Keratinocyte (primary cell): ENCODE data around the gene GLI3. TPM values are rescaled to one million over a fixed set of nuclear protein-coding genes. Genes with fewer than 3 reads are reported as not detected.

ENCODE experiments used
- DNase-seq: peaks from one replicate; pipeline ENCODE4 v3.0.0-alpha.2; 2011; ENCODE audit warnings: low read depth, missing footprints, low spot score
- FAIRE-seq: peaks from 2 replicates; lab custom pipeline; 2011; peaks lifted over from hg19 to GRCh38; lab: Jason Lieb, UNC
- H2AFZ ChIP-seq: 2 replicates; pipeline ENCODE4 v1.6.0; 2012; ENCODE audit warnings: low read length, control low read depth, inconsistent platforms; ENCODE audit not compliant: control insufficient read depth
- H3K27ac ChIP-seq: 2 replicates; pipeline ENCODE4 v1.5.1; 2011; ENCODE audit warnings: low read length; ENCODE audit not compliant: control insufficient read depth, insufficient read depth
- H3K27me3 ChIP-seq: 3 replicates; pipeline ENCODE4 v1.6.0; 2011; ENCODE audit warnings: low read length; ENCODE audit not compliant: control insufficient read depth, insufficient read depth; ENCODE audit errors: extremely low read depth
- H3K36me3 ChIP-seq, 2 experiments: 2 replicates in 1 of 2; 3 replicates in 1 of 2; pipeline ENCODE4 v1.5.1; 2011; ENCODE audit warnings: low read length in 2 of 2, mild to moderate bottlenecking in 1 of 2; ENCODE audit not compliant: control insufficient read depth in 2 of 2, insufficient read depth in 2 of 2; ENCODE audit errors: extremely low read depth in 1 of 2
- H3K4me1 ChIP-seq: 3 replicates; pipeline ENCODE4 v1.5.1; 2011; ENCODE audit warnings: low read length; ENCODE audit not compliant: control insufficient read depth, insufficient read depth; ENCODE audit errors: extremely low read depth
- H3K4me2 ChIP-seq: 3 replicates; pipeline ENCODE4 v1.6.0; 2011; ENCODE audit warnings: low read depth, low read length; ENCODE audit not compliant: control insufficient read depth, insufficient read depth; ENCODE audit errors: extremely low read depth
- H3K4me3 ChIP-seq, 3 experiments: fragments of 200-600 bp in 1 of 3; sonication (generic) in 1 of 3; 2 replicates in 2 of 3; 3 replicates in 1 of 3; pipeline ENCODE4 v1.5.1; 2011 to 2016; ENCODE audit warnings: low read length in 3 of 3, mild to moderate bottlenecking in 3 of 3, control low read depth in 2 of 3, inconsistent platforms in 1 of 3, low read depth in 1 of 3, mixed read lengths in 1 of 3, mixed run types in 1 of 3, moderate library complexity in 1 of 3; ENCODE audit not compliant: control insufficient read depth in 2 of 3, insufficient read depth in 2 of 3; ENCODE audit errors: extremely low read depth in 1 of 3
- H3K79me2 ChIP-seq: 2 replicates; pipeline ENCODE4 v1.6.0; 2012; ENCODE audit warnings: low read length; ENCODE audit not compliant: control insufficient read depth, insufficient read depth
- H3K9ac ChIP-seq: 3 replicates; pipeline ENCODE4 v1.6.0; 2011; ENCODE audit warnings: low read length; ENCODE audit not compliant: control insufficient read depth, insufficient read depth; ENCODE audit errors: extremely low read depth
- H3K9me1 ChIP-seq: 3 replicates; pipeline ENCODE4 v1.6.0; 2011; ENCODE audit warnings: low read length; ENCODE audit not compliant: control insufficient read depth, insufficient read depth; ENCODE audit errors: extremely low read depth
- H3K9me3 ChIP-seq: 2 replicates; pipeline ENCODE4 v1.5.1; 2012; ENCODE audit warnings: low read depth, low read length; ENCODE audit not compliant: control insufficient read depth
- H4K20me1 ChIP-seq: 3 replicates; pipeline ENCODE4 v1.6.0; 2011; ENCODE audit warnings: low read length; ENCODE audit not compliant: control insufficient read depth, insufficient read depth; ENCODE audit errors: extremely low read depth
- EZH2 ChIP-seq: IDR thresholded peaks from one replicate; pipeline ENCODE4 v1.6.1; 2012; ENCODE audit warnings: inconsistent platforms, mild to moderate bottlenecking, low read length, moderate library complexity
- dilution Hi-C: fragments of 300-500 bp; cut with MboI; formaldehyde crosslinking; loops from one replicate; pipeline ENCODE4 v1.7.0; 2020; ENCODE audit warnings: low sequenced_read_pairs; ENCODE audit not compliant: extremely low pct_ligation_motif_present
- polyA plus RNA-seq, 5 experiments: library from polyadenylated mRNA; depleted of rRNA in 3 of 5; stranded (reverse) in 3 of 5; stranded (forward) in 1 of 5; unstranded in 1 of 5; fragments of >200 nt; gene quantifications; 1 replicate in 1 of 5; 2 replicates in 3 of 5; 3 replicates in 1 of 5; pipeline versions ENCODE4 v1.2.1 to v1.2.3, GENCODE V29; 2011 to 2012; ENCODE audit warnings: missing spikeins in 2 of 5, low read depth in 1 of 5, low replicate concordance in 1 of 5
- TF ChIP-seq, protein P1 (sequence below), 3 experiments: IDR thresholded peaks in 1 of 3; conservative IDR thresholded peaks in 1 of 3; optimal IDR thresholded peaks in 1 of 3; 2 replicates in 2 of 3; 3 replicates in 1 of 3; pipeline versions ENCODE3 to v1.5.1; 2011; ENCODE audit warnings: low read length in 3 of 3, mild to moderate bottlenecking in 3 of 3, moderate library complexity in 2 of 3, control low read depth in 1 of 3, inconsistent platforms in 1 of 3; ENCODE audit not compliant: insufficient read depth in 2 of 3; ENCODE audit errors: extremely low read depth in 1 of 3

The GLI3 gene
- polyA plus RNA-seq, 1 donor (not counting 4 experiments of a cell fraction or from before 2014, with no cell fraction given) = 3.6 TPM

DNA sequence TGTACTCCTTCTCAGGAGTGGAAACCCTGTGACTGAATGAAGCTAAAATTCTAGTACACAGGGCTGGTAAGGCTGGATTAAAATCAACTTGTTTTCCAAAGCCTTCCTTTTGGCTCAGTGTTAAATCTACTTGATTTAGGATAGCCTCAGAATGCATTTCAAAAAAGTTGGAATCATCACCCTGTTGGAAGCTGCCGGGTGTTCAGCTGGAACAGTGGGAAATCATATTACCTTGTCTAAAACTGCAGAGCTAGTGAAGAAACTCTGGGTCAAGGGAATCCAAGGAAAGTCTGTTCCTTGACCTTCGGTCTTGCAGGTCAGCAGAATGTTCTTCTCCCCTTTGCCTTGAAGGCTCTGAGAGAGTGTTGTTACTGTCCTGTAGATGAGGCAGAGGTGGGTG lies 282.0 kb downstream of the GLI3 start:
- Histone ChIP-seq H3K9me1 (peaks cover 3% of the 10 kb centered on the region), H3K4me1 (peaks cover 21% of the 10 kb centered on the region), H3K9me3 (no peaks in the 10 kb centered on the region), H3K36me3 (no peaks in the 10 kb centered on the region), H2AFZ (no peak overlapping the region), H3K4me3 (no peak overlapping the region), H3K27me3 (no peaks in the 10 kb centered on the region), H3K27ac (no peak overlapping the region), H4K20me1 (no peaks in the 10 kb centered on the region), H3K4me2 (no peak overlapping the region), H3K79me2 (no peaks in the 10 kb centered on the region), H3K9ac (no peak overlapping the region)
- TF ChIP-seq, protein P1, sequence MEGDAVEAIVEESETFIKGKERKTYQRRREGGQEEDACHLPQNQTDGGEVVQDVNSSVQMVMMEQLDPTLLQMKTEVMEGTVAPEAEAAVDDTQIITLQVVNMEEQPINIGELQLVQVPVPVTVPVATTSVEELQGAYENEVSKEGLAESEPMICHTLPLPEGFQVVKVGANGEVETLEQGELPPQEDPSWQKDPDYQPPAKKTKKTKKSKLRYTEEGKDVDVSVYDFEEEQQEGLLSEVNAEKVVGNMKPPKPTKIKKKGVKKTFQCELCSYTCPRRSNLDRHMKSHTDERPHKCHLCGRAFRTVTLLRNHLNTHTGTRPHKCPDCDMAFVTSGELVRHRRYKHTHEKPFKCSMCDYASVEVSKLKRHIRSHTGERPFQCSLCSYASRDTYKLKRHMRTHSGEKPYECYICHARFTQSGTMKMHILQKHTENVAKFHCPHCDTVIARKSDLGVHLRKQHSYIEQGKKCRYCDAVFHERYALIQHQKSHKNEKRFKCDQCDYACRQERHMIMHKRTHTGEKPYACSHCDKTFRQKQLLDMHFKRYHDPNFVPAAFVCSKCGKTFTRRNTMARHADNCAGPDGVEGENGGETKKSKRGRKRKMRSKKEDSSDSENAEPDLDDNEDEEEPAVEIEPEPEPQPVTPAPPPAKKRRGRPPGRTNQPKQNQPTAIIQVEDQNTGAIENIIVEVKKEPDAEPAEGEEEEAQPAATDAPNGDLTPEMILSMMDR (optimal IDR thresholded peaks at IDR 0.05 in 1 of 3, IDR thresholded peaks at IDR 0.05 in 1 of 3, conservative IDR thresholded peaks at IDR 0.05 in 1 of 3; ENCODE audit: extremely low read depth in 1 of 3, insufficient read depth in 2 of 3, low read length in 3 of 3) = no peak
- no peak for TF ChIP-seq EZH2
- dilution Hi-C loops = no loop called here
- no peak for DNase-seq
- no peak for FAIRE-seq

DNA sequence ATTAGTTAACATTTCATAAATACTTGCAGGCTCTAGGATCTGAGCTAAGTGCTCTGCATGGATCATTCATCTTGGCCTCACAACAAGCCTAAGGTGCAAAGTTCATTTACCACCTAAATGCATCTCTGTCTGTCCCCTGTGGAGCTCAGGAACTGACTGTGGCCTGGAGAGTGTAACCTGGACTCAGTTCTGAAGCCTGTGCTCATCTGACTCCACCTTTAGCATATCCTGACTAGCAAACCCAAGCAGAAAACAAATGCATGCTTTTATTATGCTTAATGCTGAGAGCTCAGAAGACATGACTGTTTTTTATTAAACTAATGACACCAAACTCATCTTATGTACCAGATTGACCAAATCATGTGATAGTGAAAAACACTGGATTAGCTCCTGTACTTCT lies 288.5 kb downstream of the GLI3 start:
- Histone ChIP-seq H3K4me1 (peaks cover 1% of the 10 kb centered on the region), H3K79me2 (no peaks in the 10 kb centered on the region), H3K4me2 (no peak overlapping the region), H3K9ac (no peak overlapping the region), H3K27ac (no peak overlapping the region), H4K20me1 (no peaks in the 10 kb centered on the region), H3K9me1 (no peaks in the 10 kb centered on the region), H3K4me3 (no peak overlapping the region), H3K36me3 (no peaks in the 10 kb centered on the region), H3K9me3 (no peaks in the 10 kb centered on the region), H3K27me3 (peaks cover 5% of the 10 kb centered on the region), H2AFZ (no peak overlapping the region)
- dilution Hi-C loops = no loop called here
- no peak for DNase-seq
- no peak for FAIRE-seq
- TF ChIP-seq, protein P1 (optimal IDR thresholded peaks at IDR 0.05 in 1 of 3, IDR thresholded peaks at IDR 0.05 in 1 of 3, conservative IDR thresholded peaks at IDR 0.05 in 1 of 3; ENCODE audit: extremely low read depth in 1 of 3, insufficient read depth in 2 of 3, low read length in 3 of 3) = no peak
- TF ChIP-seq EZH2 = no peak
